GM18519 (cell line): Measurements from ENCODE around the gene CXorf58.
"Not testable (repeated sequence)": the region's sequence is repeated elsewhere in the genome, so short reads cannot be mapped to it uniquely, and the experiment has no call there.

Experiments
- ATAC-seq: cut with Tn5 transposase; IDR thresholded peaks from one replicate; pipeline ENCODE4 v1.9.1; 2021; ENCODE audit warnings: mild to moderate bottlenecking, moderate library complexity; ENCODE audit not compliant: unreplicated experiment, low FRiP score

CXorf58 gene

GRCh38 chrX:23945206-23945605 is 37.4 kb downstream of the CXorf58 start:
- ATAC-seq = no peak

GRCh38 chrX:23952391-23952790 is 44.6 kb downstream of the CXorf58 start:
- no peak for ATAC-seq

DNA sequence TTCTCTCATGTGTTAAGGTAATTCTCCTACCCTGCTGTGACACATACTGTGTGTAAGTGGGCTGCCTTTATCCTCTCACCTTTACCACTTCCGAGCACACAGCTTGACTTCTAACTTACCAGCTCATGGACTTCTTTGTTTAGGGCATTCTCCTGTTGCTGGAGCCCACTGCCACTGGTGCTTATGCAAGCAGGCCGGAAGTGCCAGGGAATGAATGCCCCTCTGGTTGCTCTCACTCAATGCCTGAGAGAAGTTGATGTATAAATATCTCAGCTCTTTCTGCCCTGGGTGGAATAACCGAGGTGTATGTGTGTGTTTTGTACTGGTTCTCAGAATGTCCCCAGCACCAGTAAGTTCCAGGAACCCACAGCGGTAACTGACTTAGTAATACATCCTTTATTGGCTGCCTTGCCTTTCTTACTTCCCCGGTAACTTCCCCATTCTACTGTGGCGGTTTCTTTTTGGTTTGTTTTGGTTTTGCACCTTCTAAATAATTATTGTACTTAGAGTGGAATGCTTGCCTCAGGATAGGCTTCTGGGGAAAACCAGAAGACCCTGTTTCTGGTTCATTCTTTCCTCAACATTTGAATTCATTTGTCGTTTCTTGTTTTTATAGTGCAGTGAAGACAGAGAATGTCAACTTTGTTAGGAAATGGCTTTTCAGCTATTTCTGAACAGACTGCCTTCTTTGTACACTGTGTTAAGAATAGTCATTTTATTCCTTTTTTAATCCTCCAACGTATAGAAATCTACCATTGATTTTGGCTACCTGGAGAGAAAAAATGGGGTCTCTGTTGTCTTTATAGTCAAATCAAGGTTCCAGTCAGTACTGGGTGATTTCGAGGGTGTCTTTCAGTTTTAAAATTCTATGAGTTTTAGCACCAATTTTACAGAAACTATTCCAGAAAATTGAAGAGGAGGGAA is 45.4 kb downstream of the CXorf58 start:
- ATAC-seq = peak; percentile 78

DNA sequence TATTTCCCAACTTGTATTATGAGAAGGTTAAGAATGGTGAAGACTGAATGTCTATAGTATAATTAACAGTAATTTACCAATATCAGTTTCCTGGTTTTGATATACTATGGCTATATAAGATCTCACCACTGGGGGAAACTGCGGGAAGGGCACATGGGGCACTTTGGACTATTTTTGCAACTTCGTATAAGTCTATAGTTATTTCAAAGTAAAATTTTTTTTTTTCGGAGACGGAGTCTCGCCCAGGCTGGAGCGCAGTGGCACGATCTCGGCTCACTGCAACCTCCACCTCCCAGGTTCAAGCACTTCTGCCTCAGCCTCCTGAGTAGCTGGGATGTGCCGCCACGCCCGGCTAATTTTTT is 46.1 kb downstream of the CXorf58 start:
- no peak for ATAC-seq

- ATAC-seq = no peak
Measured at GRCh38 chrX:23954396-23954795, 46.6 kb downstream of the CXorf58 start.

DNA sequence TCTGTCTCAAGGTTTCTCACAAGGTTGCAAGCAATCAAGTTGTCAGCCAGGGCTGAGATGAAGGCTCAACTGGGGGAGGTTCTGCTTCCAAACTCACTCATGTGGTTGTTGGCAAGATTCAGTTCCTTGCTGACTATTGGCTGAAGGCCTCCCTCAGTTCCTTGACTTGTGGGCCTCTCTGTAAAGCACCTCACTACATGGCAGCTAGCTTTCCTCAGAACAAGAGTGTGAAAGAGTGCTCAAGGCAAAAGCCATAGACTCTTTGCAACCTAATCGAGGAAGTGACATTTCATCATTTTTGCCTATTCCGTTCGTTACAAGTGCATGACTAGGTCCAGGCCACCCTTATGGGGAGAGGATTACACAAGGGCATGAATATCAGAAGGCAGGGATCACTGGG is 52.0 kb downstream of the CXorf58 start:
- ATAC-seq = no peak

GRCh38 chrX:23964191-23964590 is 56.4 kb downstream of the CXorf58 start:
- ATAC-seq = no peak

DNA sequence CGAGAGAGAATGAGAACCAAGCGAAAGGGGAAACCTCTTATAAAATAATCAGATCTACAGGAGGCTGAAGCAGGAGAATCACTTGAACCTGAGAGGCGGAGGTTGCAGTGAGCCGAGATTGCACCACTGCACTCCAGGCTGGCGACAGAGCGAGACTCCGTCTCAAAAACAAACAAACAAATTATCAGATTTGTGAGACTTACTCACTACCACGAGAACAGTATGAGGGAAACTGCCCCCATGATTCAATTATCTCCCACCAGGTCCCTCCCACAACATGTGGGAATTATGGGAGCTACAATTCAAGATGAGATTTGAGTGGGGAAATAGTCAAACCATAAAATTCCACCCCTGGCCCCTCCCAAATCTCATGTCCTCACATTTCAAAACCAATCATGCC is 57.8 kb downstream of the CXorf58 start:
- ATAC-seq = not testable (repeated sequence)

GRCh38 chrX:23978491-23978890 is 70.7 kb downstream of the CXorf58 start:
- ATAC-seq = no peak

DNA sequence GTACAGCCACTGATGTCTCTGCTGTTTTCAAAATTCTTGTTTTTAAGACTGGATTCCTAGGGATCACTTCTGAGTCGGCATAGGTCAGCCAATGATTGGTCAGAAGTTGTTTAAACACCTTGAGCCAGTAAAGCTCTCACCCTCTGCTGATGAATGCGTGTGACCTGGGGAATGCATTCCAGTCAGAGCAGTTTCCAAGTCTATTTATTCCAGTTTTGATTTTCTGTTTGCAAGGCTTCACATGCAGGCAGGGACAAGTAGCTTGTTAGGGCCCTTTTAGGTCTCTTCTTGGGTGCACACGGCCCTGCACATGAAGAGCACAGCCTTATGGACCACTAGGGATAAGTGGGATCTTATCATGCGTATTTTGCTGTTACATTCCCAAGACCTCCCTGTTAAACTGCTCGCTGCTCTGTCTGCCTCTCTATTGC is 72.2 kb downstream of the CXorf58 start:
- no peak for ATAC-seq

- ATAC-seq = no peak
Measured at GRCh38 chrX:23981222-23981621, 73.4 kb downstream of the CXorf58 start.

- ATAC-seq = no peak
Measured at GRCh38 chrX:23981711-23982110, 73.9 kb downstream of the CXorf58 start.

GRCh38 chrX:23982891-23983290 is 75.1 kb downstream of the CXorf58 start:
- ATAC-seq = no peak
